K562 (cell line): ENCODE results near the gene LLGL1. TPM values are rescaled to one million over a fixed set of nuclear protein-coding genes. Genes with fewer than 3 reads are reported as not detected.

ENCODE experiments used
- ATAC-seq: fragments of 200-7000 bp; cut with Tn5 transposase; 3 replicates; pipeline ENCODE4 v1.9.1; 2020; ENCODE audit warnings: moderate library complexity
- BruUV-seq: library from RNA; stranded (reverse); fragments of 400-500 nt; replicated peaks from 2 replicates; lab custom pipeline; 2021; lab: Mats Ljungman, UMichigan
- CTCF ChIA-PET: fragments of 300-600 bp; formaldehyde crosslinking; extraction: SDS; loops from one replicate; lab custom pipeline; 2021; ENCODE audit warnings: low intra/inter-chr PET ratio; lab: Yijun Ruan, JAX
- POLR2A ChIA-PET: fragments of 300-600, 350-650 bp; sonication (Branson Sonifier 250); formaldehyde crosslinking; extraction: SDS; loops from one replicate; lab custom pipeline; 2021; ENCODE audit warnings: antibody characterized with exemption, inconsistent platforms; lab: Yijun Ruan, JAX
- DNase-seq, 4 experiments: peaks; one replicate each; pipeline versions ENCODE4 v3.0.0 to v3.0.0-alpha.2; 2011 to 2018; ENCODE audit warnings: low spot score in 3 of 4, mixed read lengths in 3 of 4; ENCODE audit errors: extremely low read depth in 1 of 4
- FAIRE-seq: peaks from 2 replicates; lab custom pipeline; 2011; peaks lifted over from hg19 to GRCh38; lab: Jason Lieb, UNC
- H2AFZ ChIP-seq: 2 replicates; pipeline ENCODE4 v1.6.0; 2011; ENCODE audit warnings: low read depth, low read length, control low read depth, inconsistent platforms
- H3K27ac ChIP-seq: fragments of 200-600 bp; 3 replicates; pipeline ENCODE4 v1.8.0; 2011; ENCODE audit warnings: low read depth, mild to moderate bottlenecking, control low read depth, inconsistent platforms, low read length, moderate library complexity, mixed read lengths; ENCODE audit errors: extremely low read depth
- H3K27me3 ChIP-seq, 2 experiments: fragments of 300-600 bp in 1 of 2; 2 replicates in 1 of 2; 3 replicates in 1 of 2; pipeline versions ENCODE4 v1.6.0 to v1.8.0; 2011; ENCODE audit warnings: inconsistent platforms in 2 of 2, low read length in 2 of 2, mild to moderate bottlenecking in 1 of 2, mixed read lengths in 1 of 2, moderate library complexity in 1 of 2; ENCODE audit not compliant: control insufficient read depth in 2 of 2, insufficient read depth in 2 of 2
- H3K36me3 ChIP-seq: fragments of 300-600 bp; 3 replicates; pipeline ENCODE4 v1.8.0; 2011; ENCODE audit warnings: mild to moderate bottlenecking, low read length, inconsistent platforms; ENCODE audit not compliant: control insufficient read depth, insufficient read depth
- H3K4me1 ChIP-seq, 2 experiments: fragments of 200-600 bp in 1 of 2; replicated peaks in 1 of 2; 2 replicates in 1 of 2; 3 replicates in 1 of 2; pipeline versions ENCODE4 v1.5.1 to v1.8.0; 2011; ENCODE audit warnings: inconsistent platforms in 2 of 2, low read length in 2 of 2, mild to moderate bottlenecking in 1 of 2, mixed read lengths in 1 of 2, moderate library complexity in 1 of 2; ENCODE audit not compliant: control insufficient read depth in 2 of 2, insufficient read depth in 2 of 2
- H3K4me2 ChIP-seq: 2 replicates; pipeline ENCODE4 v1.6.1; 2011; ENCODE audit warnings: low read length, control low read depth, inconsistent platforms, mixed read lengths; ENCODE audit not compliant: insufficient read depth
- H3K4me3 ChIP-seq: fragments of 200-600 bp; sonication (generic), shearing (Covaris generic); 2 replicates; pipeline ENCODE4 v1.5.1; 2016; ENCODE audit warnings: control low read depth, inconsistent platforms
- H3K79me2 ChIP-seq: fragments of 200-600 bp; 3 replicates; pipeline ENCODE4 v1.8.0; 2011; ENCODE audit warnings: low read length, inconsistent platforms; ENCODE audit not compliant: control insufficient read depth, insufficient read depth
- H3K9ac ChIP-seq, 2 experiments: 2 replicates each; pipeline versions ENCODE4 v1.6.0 to v1.6.1; 2011; ENCODE audit warnings: low read depth in 2 of 2, low read length in 2 of 2, control low read depth in 1 of 2, inconsistent platforms in 1 of 2, mild to moderate bottlenecking in 1 of 2, mixed read lengths in 1 of 2; ENCODE audit not compliant: insufficient read depth in 1 of 2
- H3K9me1 ChIP-seq: one replicate; pipeline ENCODE4 v1.6.0; 2011; ENCODE audit warnings: inconsistent platforms, mild to moderate bottlenecking, low read length, moderate library complexity; ENCODE audit not compliant: control insufficient read depth, insufficient read depth
- H3K9me3 ChIP-seq: replicated peaks from 2 replicates; pipeline ENCODE4 v1.5.1; 2011; ENCODE audit warnings: low read depth, low read length, inconsistent platforms; ENCODE audit not compliant: control insufficient read depth, insufficient read depth
- H4K20me1 ChIP-seq: replicated peaks from 2 replicates; pipeline ENCODE4 v1.6.1; 2011; ENCODE audit warnings: low read length, inconsistent platforms, mixed read lengths; ENCODE audit not compliant: control insufficient read depth, insufficient read depth
- NR0B1 ChIP-seq: fragments of 450-650 bp; IDR thresholded peaks from one replicate; pipeline ENCODE4 v1.6.1; 2018; ENCODE audit warnings: mild to moderate bottlenecking, moderate library complexity; ENCODE audit not compliant: partially characterized antibody
- POLR2G ChIP-seq: fragments of 200-400 bp; formaldehyde crosslinking; IDR thresholded peaks from 2 replicates; pipeline ENCODE4 v1.6.1; 2017; ENCODE audit warnings: low read depth, mild to moderate bottlenecking, antibody characterized with exemption, low read length, moderate library complexity
- ZNF212 ChIP-seq: fragments of 450-650 bp; formaldehyde crosslinking; IDR thresholded peaks from 2 replicates; pipeline ENCODE4 v1.4.0; 2020; ENCODE audit warnings: mild to moderate bottlenecking
- WGBS: fragments of 100-300 bp; shearing (Covaris generic); methylation state at CpG from one replicate; pipeline ENCODE4 v1.1.6; 2016; ENCODE audit warnings: low coverage, mixed read lengths; ENCODE audit not compliant: insufficient coverage; ENCODE audit errors: missing lambda C conversion rate; 5-methylcytosine and 5-hydroxymethylcytosine counted together
- in situ Hi-C: fragments of 300-500 bp; cut with MboI; formaldehyde crosslinking; loops from 4 replicates; pipeline ENCODE4 v1.15.0; 2018; ENCODE audit warnings: inconsistent platforms, mixed read lengths
- intact Hi-C: fragments of 100-400 bp; cut with micrococcal nuclease; formaldehyde crosslinking; loops from 2 replicates; pipeline ENCODE4 v1.14.2; 2022
- polyA plus RNA-seq, 8 experiments: library from polyadenylated mRNA; depleted of rRNA in 4 of 8; stranded (reverse) in 5 of 8; unstranded in 3 of 8; fragments of >200 nt; fragmentation: Nextera tagmentation in 2 of 8; fragmentation: Illumina TruSeq in 1 of 8; extraction: Ambion mirVana in 2 of 8; extraction: Trizol in 1 of 8; gene quantifications; 2 replicates each; pipeline versions ENCODE4 v1.2.1 to v1.2.3, GENCODE V29; 2011 to 2014; ENCODE audit warnings: inconsistent platforms in 1 of 8, missing spikeins in 1 of 8
- total RNA-seq, 7 experiments: library from RNA; depleted of rRNA in 6 of 7; stranded (reverse); fragments of >200 nt in 6 of 7; fragmentation: Illumina TruSeq in 2 of 7; extraction: Trizol in 2 of 7; gene quantifications; 2 replicates each; pipeline versions ENCODE4 v1.2.1 to v1.2.3, GENCODE V29; 2011 to 2021; ENCODE audit warnings: low replicate concordance in 1 of 7

LLGL1 gene
- total and polyA plus RNA-seq, 9 of the 15 experiments (the other 6 are each of a cell fraction or from before 2014, with no cell fraction given) = 0.11 to 12.9 (median 5.3) TPM; not detected in 1

GRCh38 chr17:18267366-18267765 lies 41.9 kb downstream of the LLGL1 start:
- WGBS = 49% methylated on average over 5 of the region's 10 CpGs
- BruUV-seq = no TSS peak
- no peak for TF ChIP-seq ZNF212 (CRISPR knock-in tag)
- TF ChIP-seq POLR2G = peak; percentile 35; the same call in 1 of the 2 replicates
- Histone ChIP-seq H3K27ac (no peak overlapping the region), H3K9me1 (no peaks in the 10 kb centered on the region), H3K4me2 (no peak overlapping the region), H4K20me1 (no peaks in the 10 kb centered on the region), H3K27me3 (no peaks in the 10 kb centered on the region), H3K9me3 (no peaks in the 10 kb centered on the region), H2AFZ (no peak overlapping the region), H3K4me1 (peaks cover 0 to 11% of the 10 kb centered on the region in 2 experiments; a peak in 2 of 5 replicates), H3K79me2 (no peaks in the 10 kb centered on the region), H3K9ac (no peak overlapping the region), H3K36me3 (peaks cover 11% of the 10 kb centered on the region; the same call in 2 of the 3 replicates), H3K4me3 (no peak overlapping the region)
- ATAC-seq (no peak), DNase-seq (no peak), FAIRE-seq (no peak)
- ChIA-PET POLR2A (no interaction called here), CTCF (no interaction called here)
- in situ Hi-C loops (no loop called here), intact Hi-C loops (no loop called here)

- in situ Hi-C loops (no loop called here), intact Hi-C loops (no loop called here)
- Histone ChIP-seq H3K27me3 (no peaks in the 10 kb centered on the region), H3K79me2 (no peaks in the 10 kb centered on the region), H3K4me3 (no peak overlapping the region), H3K4me1 (peaks cover 0 to 4% of the 10 kb centered on the region in 2 experiments; a peak in 2 of 5 replicates), H3K36me3 (peaks cover 15% of the 10 kb centered on the region; the same call in 2 of the 3 replicates), H3K9me1 (no peaks in the 10 kb centered on the region), H3K9me3 (no peaks in the 10 kb centered on the region), H4K20me1 (no peaks in the 10 kb centered on the region), H3K4me2 (no peak overlapping the region), H3K9ac (no peak overlapping the region), H3K27ac (no peak overlapping the region), H2AFZ (no peak overlapping the region)
- 52% methylated on average over 14 of the region's 14 CpGs for WGBS
- no TSS peak for BruUV-seq
- POLR2A ChIA-PET = interaction anchor here (1.1 kb wide), 1 partner anchor 15 kb away, joined by 3 read pairs; no protein-coding TSS in a partner anchor
- no peak for FAIRE-seq
- CTCF ChIA-PET = no interaction called here
- ATAC-seq = peak; percentile 70
- no peak for DNase-seq
- TF ChIP-seq POLR2G (peak; percentile 31), NR0B1 (no peak)
Measured at GRCh38 chr17:18267927-18268711, 42.7 kb downstream of the LLGL1 start.
